Measurements from ENCODE around the gene SLC6A3.

GRCh38 chr5:1360861-1361260, 84.4 kb downstream of the SLC6A3 start:
- no peak for TF ChIP-seq EP300 (IDR thresholded peaks at IDR 0.05)
- TF ChIP-seq, protein P1, sequence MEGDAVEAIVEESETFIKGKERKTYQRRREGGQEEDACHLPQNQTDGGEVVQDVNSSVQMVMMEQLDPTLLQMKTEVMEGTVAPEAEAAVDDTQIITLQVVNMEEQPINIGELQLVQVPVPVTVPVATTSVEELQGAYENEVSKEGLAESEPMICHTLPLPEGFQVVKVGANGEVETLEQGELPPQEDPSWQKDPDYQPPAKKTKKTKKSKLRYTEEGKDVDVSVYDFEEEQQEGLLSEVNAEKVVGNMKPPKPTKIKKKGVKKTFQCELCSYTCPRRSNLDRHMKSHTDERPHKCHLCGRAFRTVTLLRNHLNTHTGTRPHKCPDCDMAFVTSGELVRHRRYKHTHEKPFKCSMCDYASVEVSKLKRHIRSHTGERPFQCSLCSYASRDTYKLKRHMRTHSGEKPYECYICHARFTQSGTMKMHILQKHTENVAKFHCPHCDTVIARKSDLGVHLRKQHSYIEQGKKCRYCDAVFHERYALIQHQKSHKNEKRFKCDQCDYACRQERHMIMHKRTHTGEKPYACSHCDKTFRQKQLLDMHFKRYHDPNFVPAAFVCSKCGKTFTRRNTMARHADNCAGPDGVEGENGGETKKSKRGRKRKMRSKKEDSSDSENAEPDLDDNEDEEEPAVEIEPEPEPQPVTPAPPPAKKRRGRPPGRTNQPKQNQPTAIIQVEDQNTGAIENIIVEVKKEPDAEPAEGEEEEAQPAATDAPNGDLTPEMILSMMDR (IDR thresholded peaks at IDR 0.05), result no peak

Data from ovary (tissue), 3 donors.